HT-29 (cell line): Measurements from ENCODE around the gene NAA60. TPM values are rescaled to one million over a fixed set of nuclear protein-coding genes. Genes with fewer than 3 reads are reported as not detected.
"Not testable (repeated sequence)": the region's sequence is repeated elsewhere in the genome, so short reads cannot be mapped to it uniquely, and the experiment has no call there.

ENCODE experiments used
- DNase-seq: peaks from one replicate; pipeline ENCODE4 v3.0.0-alpha.2; 2015; ENCODE audit warnings: low spot score
- total RNA-seq: library from RNA; depleted of rRNA; stranded (reverse); fragments of >200 nt; shearing (Covaris generic); gene quantifications from 2 replicates; pipeline ENCODE4 v1.2.3, GENCODE V29; 2014

NAA60 gene
- total RNA-seq, 1 experiment from 2014 or later: 19.4 TPM

- DNase-seq: no peak
Observed at GRCh38 chr16:3482659-3483241, 39.3 kb downstream of the NAA60 start.

- no peak for DNase-seq
Observed at GRCh38 chr16:3484318-3485096, 41.0 kb downstream of the NAA60 start.

- no peak for DNase-seq
Observed at GRCh38 chr16:3485097-3485745, 41.7 kb downstream of the NAA60 start.

- no peak for DNase-seq
Observed at GRCh38 chr16:3485821-3486505, 42.5 kb downstream of the NAA60 start.

GRCh38 chr16:3486506-3487215, 43.2 kb downstream of the NAA60 start:
- no peak for DNase-seq

GRCh38 chr16:3487521-3488410, 44.3 kb downstream of the NAA60 start:
- DNase-seq: no peak

- DNase-seq: no peak
Observed at GRCh38 chr16:3488801-3489200, 45.3 kb downstream of the NAA60 start.

- DNase-seq: peak; percentile 35
Observed at GRCh38 chr16:3490911-3491629, 47.6 kb downstream of the NAA60 start.

GRCh38 chr16:3492356-3492755, 48.9 kb downstream of the NAA60 start:
- no peak for DNase-seq

GRCh38 chr16:3494386-3494973, 51.0 kb downstream of the NAA60 start:
- DNase-seq: no peak

GRCh38 chr16:3495176-3495575, 51.7 kb downstream of the NAA60 start, which contains the start of gene C16orf90:
TSS of gene C16orf90 (minus strand) at chr16:3495489. CDS start at chr16:3495421, 68 bp downstream.
- no peak for DNase-seq

GRCh38 chr16:3496386-3496785, 52.9 kb downstream of the NAA60 start:
- DNase-seq: no peak

GRCh38 chr16:3497771-3498170, 54.3 kb downstream of the NAA60 start:
- no peak for DNase-seq

GRCh38 chr16:3498988-3499387, 55.5 kb downstream of the NAA60 start:
- no peak for DNase-seq

- DNase-seq: not testable (repeated sequence)
Observed at GRCh38 chr16:3501412-3501761, 57.9 kb downstream of the NAA60 start.

- DNase-seq: no peak
Observed at GRCh38 chr16:3501783-3502400, 58.4 kb downstream of the NAA60 start.

GRCh38 chr16:3503523-3503922, 60.0 kb downstream of the NAA60 start:
- no peak for DNase-seq

- DNase-seq: no peak
Observed at GRCh38 chr16:3508736-3509135, 65.3 kb downstream of the NAA60 start.

- no peak for DNase-seq
Observed at GRCh38 chr16:3509470-3509928, 66.0 kb downstream of the NAA60 start.
